Measurements from ENCODE around the gene GRAMD2A.

GRAMD2A gene

DNA sequence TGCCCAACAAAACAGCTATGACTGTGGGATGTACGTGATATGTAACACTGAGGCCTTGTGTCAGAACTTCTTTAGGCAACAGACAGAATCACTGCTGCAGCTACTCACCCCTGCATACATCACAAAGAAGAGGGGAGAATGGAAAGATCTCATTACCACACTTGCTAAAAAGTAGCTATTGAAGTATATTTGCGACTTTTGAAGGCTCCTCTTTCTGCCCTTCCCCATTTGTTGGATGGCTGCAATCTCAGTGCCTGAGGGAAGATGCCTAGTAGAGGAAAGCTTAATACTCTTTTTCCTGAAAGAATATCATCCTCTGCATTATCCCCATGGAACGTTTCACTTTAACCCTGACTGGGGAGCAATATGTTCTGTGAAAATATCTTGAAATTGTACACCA is 57.5 kb downstream of the GRAMD2A start:
- DNase-seq (ENCODE audit: extremely low read depth in 1 of 2, low read depth in 1 of 2), result no peak

DNA sequence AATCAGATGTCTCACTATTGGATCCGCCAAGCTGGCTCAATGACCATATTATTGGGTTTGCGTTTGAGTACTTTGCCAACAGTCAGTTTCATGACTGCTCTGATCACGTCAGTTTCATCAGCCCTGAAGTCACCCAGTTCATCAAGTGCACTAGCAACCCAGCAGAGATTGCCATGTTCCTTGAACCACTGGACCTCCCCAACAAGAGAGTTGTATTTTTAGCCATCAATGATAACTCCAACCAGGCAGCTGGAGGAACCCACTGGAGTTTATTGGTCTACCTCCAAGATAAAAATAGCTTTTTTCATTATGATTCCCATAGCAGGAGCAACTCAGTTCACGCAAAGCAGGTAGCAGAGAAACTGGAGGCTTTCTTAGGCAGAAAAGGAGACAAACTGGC is 57.9 kb downstream of the GRAMD2A start:
- no peak for DNase-seq (ENCODE audit: extremely low read depth in 1 of 2, low read depth in 1 of 2)

DNA sequence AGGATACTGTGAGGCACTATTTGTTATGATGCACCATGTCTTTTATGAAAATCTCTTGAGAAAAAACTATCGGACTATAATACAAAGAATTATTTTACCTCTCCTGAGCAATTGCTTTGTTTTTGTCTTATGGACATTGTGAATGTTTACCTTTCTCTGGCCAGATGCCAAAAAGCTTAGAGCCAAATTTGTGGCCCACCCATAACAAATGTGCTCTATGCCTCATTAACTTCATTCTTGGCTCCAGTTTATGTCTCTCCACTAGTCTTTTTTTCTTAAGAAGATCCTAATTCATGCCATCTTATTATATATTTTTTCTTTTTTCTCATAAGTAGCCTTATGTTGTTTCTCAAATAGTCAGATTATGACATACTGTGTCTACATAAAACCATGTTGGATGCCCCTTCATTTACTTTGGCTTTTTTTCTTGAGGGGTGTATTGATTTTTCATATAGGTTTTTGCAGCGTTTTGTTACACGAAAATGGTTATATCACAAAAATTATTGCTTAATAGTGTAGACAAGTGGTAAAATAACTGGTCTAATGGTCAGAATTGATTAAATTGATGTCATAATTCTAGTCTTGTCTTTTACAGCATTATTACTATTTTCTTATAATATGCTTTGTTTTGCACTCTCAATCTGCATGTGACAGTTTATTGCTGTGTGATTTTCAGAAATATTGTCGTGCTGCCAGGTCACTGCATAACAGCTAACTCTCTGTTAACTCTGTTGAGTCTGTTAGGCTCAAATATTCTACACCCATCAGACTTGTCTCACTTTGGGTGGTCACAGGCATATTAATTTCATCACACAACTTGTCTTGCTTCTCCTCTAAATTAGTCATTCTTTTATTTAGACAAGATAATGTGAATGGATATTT is 61.2 kb downstream of the GRAMD2A start:
- no peak for DNase-seq (ENCODE audit: extremely low read depth in 1 of 2, low read depth in 1 of 2)

DNA sequence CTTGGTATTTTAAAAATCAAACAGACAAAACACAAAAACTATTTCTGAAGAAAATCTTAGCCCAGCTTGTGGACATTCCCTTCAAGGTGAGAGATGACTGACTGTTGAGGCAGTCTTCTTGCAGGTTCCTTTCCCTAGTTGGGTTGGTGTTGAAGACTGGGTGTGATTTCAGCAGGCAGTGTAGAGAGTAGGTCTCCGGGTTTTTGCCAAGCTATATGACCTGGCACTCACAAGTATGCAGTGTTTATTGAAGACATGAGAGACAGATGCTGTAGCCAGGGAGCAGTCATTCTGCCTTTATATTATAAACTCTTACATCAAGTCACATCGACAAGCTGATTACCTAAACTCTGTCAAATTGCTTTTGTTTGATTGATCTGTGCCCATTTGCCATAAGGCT is 61.9 kb downstream of the GRAMD2A start:
- no peak for DNase-seq (ENCODE audit: extremely low read depth in 1 of 2, low read depth in 1 of 2)

DNA sequence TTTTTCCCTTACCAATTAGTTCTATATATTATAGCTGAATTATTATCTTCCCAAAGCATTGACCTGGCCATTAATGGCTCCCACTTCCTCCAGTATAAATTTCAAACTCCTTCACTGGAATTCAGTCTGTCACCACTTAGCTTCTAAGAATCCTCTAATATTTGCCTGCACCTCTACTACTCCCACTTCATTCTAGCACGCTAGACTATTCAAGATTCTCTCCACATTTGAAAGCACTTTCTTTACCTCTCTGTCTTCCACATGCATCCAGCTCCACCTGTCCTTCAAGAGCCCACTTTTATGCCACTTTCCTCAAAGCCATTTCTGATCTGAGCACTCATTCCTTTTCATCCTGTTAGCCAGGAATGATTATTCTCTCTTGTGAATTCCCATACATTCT is 64.4 kb downstream of the GRAMD2A start:
- DNase-seq (ENCODE audit: extremely low read depth in 1 of 2, low read depth in 1 of 2), result no peak

DNA sequence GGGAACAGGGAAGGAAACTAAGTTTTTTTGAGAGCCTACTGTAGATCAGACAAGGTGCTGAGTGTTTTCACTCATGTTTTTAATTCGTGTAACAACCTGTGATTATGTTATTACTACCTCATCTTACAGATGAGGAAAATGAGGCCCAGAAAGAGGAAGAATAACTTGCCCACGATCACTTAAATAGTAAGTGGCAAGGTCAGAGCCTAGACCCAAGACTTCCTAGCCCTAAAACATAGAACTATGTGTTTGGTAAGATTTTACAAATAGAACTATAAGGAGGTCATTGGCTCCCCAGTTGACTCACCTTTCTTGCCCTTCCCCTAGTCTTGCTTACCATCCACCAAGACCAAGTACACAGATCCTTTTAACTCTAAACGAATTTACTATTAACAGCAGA is 65.7 kb downstream of the GRAMD2A start:
- DNase-seq (ENCODE audit: extremely low read depth in 1 of 2, low read depth in 1 of 2), result no peak

DNA sequence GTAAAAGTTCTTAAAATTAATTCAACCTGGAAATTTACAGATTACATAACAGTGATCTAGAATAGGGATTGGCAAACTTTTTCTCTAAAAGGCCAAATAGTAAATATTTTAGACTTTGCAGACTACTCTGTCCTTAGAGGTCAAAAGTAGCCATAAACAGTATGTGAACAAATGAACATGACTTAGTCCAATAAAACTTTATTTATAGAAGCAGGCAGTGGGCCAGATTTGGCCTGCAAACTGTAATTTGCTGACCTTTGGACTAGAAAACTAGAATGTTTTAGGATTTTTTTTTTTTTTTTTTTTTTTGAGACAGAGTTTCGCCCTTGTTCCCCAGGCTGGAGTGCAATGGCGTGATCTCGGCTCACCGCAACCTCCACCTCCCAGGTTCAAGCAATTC is 67.3 kb downstream of the GRAMD2A start:
- DNase-seq (ENCODE audit: extremely low read depth in 1 of 2, low read depth in 1 of 2), result no peak

DNA sequence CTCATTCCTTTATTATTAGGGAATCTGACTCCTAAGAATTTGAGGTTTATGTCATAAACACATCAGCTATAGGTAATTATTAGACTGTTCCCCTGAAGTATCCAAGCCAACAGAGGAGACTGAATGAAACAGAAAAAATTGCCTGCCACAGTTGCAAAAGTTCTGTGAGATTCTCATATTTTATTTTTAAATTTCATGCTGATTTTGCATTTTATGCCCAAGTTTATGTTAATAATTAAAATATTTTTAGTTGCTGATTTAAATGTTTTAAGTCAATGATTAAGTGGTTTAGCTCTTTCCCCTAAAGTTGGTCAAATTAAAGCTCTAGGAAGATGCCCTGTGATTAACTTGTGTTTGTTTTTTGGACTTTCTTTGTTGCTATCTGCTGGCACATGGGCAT is 69.2 kb downstream of the GRAMD2A start:
- no peak for DNase-seq (ENCODE audit: extremely low read depth in 1 of 2, low read depth in 1 of 2)

DNA sequence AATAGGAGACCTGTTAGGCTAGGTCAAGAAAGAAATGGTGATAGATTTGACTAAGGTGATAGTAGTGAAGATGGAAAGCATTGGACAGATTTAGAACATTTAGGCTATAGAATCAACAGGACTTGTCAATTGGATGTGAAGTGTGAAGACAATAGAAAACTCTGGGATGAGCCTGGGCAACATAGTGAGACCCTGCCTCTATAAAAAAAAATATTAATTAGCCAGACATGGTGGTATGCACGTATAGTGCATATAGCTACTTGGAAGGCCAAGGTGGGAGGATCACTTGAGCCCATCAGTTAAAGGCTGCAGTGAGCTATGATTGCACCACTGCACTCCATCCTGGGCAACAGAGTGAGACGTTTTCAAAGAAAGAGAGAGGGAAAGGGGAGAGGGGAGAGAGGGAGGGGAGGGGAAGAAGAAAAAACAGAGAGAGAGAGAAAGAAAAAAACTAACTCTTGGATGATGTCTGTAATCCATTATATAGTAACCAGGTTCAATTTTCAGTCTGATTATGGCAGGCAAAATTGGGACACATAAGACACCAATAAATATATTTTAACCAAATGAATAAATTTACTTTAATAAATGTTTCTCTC is 69.8 kb downstream of the GRAMD2A start:
- no peak for DNase-seq (ENCODE audit: extremely low read depth in 1 of 2, low read depth in 1 of 2)

DNA sequence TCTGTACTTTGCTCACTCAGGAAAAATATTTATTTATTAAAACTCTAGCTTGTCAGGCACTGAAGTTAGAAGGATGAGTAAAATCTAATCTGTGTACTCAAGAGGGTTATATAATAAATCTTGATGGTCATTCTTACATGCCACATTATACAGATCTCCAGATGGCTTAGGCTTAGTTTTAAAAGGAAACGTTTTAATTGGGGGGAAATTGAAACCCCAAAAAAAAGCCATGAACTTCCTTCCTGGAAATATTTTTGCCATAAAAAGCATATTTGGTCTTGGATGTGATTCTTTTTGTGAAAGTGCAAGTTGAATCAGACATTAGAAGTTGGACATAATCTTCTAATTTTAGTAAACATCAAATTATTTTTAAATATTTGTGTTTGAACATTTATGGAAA is 73.4 kb downstream of the GRAMD2A start:
- DNase-seq (ENCODE audit: extremely low read depth in 1 of 2, low read depth in 1 of 2), result no peak

DNA sequence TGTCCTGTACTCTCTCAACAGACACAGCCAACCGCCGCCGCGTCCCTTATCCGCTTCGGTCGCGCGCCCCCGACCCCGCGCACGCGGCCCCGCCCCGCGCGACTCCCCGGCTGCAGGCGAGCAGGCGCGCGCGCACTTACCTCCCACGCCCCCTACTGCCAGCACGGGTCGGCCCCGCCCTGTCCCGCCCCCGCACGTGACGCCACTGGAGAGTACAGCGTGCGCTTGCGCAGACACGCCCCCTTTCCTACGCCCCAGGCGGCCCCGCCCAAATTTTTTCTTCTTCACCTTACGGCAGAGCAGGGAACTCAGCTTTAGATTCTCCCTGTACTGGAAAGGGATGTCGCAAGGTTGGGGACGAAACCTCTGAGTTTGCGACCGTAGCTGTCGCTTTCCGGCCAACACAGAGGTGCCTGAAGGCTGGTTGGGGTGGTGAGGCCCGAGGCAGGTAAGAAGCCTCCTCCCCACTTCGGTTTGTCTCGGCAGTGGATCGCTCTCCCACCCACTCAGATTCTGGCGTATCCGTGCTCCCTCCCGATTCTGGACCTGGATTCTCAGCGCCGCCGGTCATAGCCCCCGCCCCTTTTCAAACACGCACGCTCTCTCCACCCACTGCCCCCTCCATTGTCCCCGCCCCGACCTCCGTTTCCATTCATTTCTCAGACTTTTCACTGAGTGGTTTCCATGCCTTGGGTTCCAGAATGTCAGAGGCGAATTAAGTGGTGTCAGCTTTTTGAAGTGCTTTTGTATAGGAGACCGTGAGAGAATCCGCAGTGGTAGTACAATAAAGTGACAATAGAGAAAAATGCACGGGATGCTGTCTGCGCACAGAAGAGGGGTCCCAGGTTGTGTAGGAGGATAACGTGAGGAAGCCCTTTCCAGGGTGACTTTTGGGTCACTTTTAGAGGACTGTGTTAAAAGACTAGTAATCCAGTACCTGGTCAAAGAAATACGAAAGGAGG is 79.3 kb downstream of the GRAMD2A start, which contains the start of the genes MYO9A and SENP8:
Gene MYO9A, minus strand, starts transcription at position 134 of the 962 bp plus-strand sequence. CDS start 71,587 bp downstream, outside the sequence.
Gene SENP8, plus strand, starts transcription at position 387 of the 962 bp plus-strand sequence. CDS start 21,221 bp downstream, outside the sequence.
- DNase-seq (ENCODE audit: extremely low read depth in 1 of 2, low read depth in 1 of 2), result peak; percentile 96 to 98

DNA sequence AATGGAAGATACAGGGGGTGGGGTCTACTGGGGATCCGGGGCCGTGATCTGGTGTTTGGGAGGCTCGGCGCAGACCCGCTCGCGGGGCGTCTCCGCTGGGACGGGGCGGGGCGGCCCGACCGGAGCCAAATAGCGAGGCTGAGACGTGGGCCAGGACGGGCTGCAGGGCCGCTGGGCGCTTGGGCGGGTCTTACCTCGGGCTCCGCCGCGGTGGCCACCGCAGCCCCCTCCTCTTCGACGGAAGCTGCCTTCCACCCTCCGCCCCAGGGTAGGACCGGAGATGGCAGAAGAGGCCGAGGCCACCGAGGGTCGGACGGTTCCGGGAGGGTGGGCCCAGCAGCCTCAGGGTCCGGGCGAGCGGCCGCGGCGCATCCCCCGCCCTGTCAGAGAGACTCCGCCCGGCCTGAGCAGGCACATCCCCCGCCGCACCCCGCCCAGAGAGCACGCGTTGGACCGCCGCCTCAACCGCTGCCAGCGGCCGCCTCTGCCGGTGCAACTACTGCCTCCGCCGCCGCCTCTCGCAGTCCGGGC is 80.0 kb downstream of the GRAMD2A start:
- DNase-seq (ENCODE audit: extremely low read depth in 1 of 2, low read depth in 1 of 2), result peak; percentile 69

DNA sequence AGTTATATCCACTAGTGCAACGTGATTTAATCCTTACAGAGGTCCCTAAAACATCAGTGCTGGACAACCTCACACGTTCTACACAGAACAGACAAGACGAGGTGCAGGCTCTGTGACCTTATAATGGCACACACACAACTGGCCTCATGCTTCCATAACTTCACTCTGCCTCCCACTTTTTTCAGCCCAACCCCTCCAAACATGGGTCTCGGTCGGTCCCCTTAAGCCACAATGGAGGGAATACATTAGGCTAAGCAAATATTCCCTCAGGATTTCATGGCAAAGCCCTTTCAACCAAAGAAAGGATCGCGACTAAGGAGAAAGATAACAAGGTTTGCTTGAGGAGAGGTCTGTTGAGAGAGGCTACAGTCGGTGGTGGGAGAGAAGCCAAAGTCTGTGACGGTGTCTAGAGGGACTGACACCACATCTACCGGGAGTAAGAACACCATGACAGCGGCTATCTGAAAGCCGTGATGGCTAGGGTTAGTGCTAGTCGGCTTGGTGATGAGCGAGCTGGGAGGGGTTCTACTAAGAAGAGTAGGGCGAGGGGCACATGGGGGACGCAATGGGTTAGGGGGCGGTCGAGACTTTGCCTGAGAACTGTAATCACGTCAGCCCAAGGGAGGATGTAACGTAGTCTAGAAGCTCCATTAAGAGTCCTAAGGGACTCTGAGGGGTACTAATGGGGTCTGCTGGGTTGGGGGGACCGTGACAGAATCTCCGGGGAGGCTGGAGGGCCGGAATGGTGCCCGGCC is 80.7 kb downstream of the GRAMD2A start:
- DNase-seq (ENCODE audit: extremely low read depth in 1 of 2, low read depth in 1 of 2), result no peak

DNA sequence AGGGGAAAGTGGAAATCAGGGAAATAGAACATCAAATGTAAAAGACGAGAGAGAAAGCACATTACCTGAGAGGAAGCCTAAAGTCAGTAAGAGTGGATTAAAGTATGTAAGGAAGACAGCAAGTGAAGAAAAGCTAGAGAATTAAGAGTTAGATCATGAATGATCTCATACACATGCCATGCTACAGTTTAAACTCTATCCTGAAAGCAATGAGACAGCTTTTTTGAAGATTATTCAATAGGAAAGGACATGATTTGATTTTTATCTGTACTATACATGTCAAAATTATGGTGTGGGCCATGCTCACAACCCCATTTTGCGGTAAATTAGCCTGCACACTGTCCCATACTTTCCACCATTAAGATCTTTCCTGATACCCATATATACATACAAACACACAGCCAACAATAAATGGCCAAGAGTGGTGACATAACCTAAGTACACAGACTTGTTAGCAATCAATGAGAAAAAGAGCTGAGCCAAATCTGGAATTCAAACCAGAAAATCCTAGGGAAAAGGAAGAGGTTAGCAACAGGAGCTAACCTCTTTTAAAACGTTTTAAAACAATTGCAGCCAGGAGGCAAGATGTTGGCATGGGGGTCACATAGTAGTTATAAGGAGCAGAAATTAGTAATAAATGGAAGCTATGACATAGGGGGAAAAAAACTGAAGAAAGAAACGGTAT is 84.1 kb downstream of the GRAMD2A start:
- DNase-seq (ENCODE audit: extremely low read depth in 1 of 2, low read depth in 1 of 2), result no peak

DNA sequence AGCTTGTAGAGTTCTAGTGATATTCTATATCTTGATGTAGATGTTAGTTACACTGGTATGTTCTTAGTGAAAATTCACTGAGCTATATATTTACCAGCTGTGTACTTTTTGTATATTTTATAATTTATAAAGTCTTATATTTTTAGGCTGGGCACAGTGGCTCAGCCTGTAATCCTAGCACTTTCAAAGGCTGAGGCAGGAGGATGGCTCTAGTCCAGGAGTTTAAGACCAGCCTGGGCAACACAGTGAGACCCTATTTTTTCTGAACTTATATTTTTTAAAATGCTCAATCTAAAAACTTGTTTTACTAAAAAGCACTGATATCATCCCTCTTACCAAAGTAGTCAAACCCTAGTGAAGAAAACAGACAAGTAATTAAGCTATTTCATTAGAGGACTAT is 84.8 kb downstream of the GRAMD2A start:
- DNase-seq (ENCODE audit: extremely low read depth in 1 of 2, low read depth in 1 of 2), result no peak

DNA sequence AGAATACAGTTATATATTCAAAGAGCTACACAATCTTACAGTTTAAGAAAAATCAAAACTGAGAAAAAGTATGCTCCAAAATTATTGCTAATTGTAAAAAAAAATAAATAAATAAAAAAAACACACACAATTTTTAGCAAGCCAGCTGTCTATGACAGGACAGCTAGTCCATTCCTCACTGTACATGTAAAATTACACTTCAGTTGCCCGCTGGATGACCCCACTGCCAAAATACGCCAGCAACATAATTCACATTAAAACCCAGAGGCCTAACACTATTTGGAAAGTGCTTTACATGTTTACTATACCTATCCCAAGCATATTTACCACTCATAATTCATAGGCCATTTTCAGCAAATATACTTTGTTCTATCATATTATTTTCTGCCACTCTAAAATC is 85.5 kb downstream of the GRAMD2A start:
- no peak for DNase-seq (ENCODE audit: extremely low read depth in 1 of 2, low read depth in 1 of 2)

DNA sequence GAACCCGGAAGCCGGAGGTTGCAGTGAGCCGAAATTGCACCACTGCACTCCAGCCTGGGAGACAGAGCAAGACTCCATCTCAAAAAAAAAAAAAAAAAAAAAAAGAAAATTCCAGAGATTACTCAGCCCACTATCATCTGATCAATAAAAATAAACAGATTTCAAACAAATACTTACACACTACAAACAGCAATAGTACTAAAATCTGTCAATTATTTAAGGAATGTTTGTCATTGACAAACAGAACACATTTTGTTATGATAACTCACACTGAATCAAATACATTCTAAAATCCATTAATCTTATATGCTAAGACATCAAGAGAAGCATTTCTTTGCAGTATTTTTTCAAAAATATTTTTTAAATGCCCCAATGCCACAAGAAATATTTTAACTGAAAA is 87.2 kb downstream of the GRAMD2A start:
- DNase-seq (ENCODE audit: extremely low read depth in 1 of 2, low read depth in 1 of 2), result no peak
